CD4-positive, alpha-beta T cell (primary cell): ENCODE measurements around the gene PIP5K1B. TPM values are rescaled to one million over a fixed set of nuclear protein-coding genes. Genes with fewer than 3 reads are reported as not detected.

Experiments
- ATAC-seq: fragments of 200-7000 bp; cut with Tn5 transposase; one replicate; pipeline ENCODE4 v1.10.0; 2022; ENCODE audit warnings: mild to moderate bottlenecking; ENCODE audit not compliant: poor library complexity
- CTCF ChIA-PET: fragments of 350-600 bp; sonication (Branson Sonifier 250); formaldehyde crosslinking; loops from one replicate; lab custom pipeline; 2021; ENCODE audit warnings: antibody characterized with exemption, inconsistent platforms; lab: Charles Lee
- POLR2A ChIA-PET: fragments of 350-600 bp; sonication (Branson Sonifier 250); formaldehyde crosslinking; loops from one replicate; lab custom pipeline; 2021; ENCODE audit warnings: antibody characterized with exemption, inconsistent platforms; lab: Charles Lee
- DNase-seq, 14 experiments: peaks; one replicate each; pipeline ENCODE4 v3.0.0-alpha.2; 2013 to 2020; ENCODE audit warnings: mixed read lengths in 2 of 14
- H3K27ac ChIP-seq, 2 donors: one replicate each; pipeline versions ENCODE4 v1.5.1 to v1.7.0; 2013; ENCODE audit warnings: low read length in 2 of 2, low read depth in 1 of 2, mild to moderate bottlenecking in 1 of 2
- H3K27me3 ChIP-seq, 2 experiments: 1 replicate in 1 of 2; 2 replicates in 1 of 2; pipeline versions ENCODE4 v1.6.1 to v1.7.0; 2013; ENCODE audit warnings: low read length in 2 of 2, control low read depth in 1 of 2, mild to moderate bottlenecking in 1 of 2, moderate library complexity in 1 of 2; ENCODE audit not compliant: insufficient read depth in 2 of 2, control insufficient read depth in 1 of 2
- H3K36me3 ChIP-seq: one replicate; pipeline ENCODE4 v1.6.1; 2013; ENCODE audit warnings: low read length, control low read depth; ENCODE audit not compliant: insufficient read depth
- H3K4me1 ChIP-seq: one replicate; pipeline ENCODE4 v1.6.1; 2013; ENCODE audit warnings: low read length, control low read depth; ENCODE audit not compliant: insufficient read depth
- H3K4me3 ChIP-seq: one replicate; pipeline ENCODE4 v1.5.1; 2013; ENCODE audit warnings: mild to moderate bottlenecking, low read length, moderate library complexity
- H3K9me3 ChIP-seq, 2 experiments: 1 replicate in 1 of 2; 2 replicates in 1 of 2; pipeline versions ENCODE4 v1.6.1 to v1.7.0; 2013; ENCODE audit warnings: low read length in 2 of 2, mild to moderate bottlenecking in 2 of 2, control low read depth in 1 of 2, moderate library complexity in 1 of 2; ENCODE audit not compliant: control insufficient read depth in 1 of 2, insufficient read depth in 1 of 2
- H3K27ac Mint-ChIP-seq: one replicate; pipeline ENCODE4 v1.8.0; 2020; ENCODE audit warnings: mixed read lengths
- H3K27me3 Mint-ChIP-seq: one replicate; pipeline ENCODE4 v1.8.0; 2021; ENCODE audit warnings: mixed read lengths
- H3K36me3 Mint-ChIP-seq: one replicate; pipeline ENCODE4 v1.8.0; 2021; ENCODE audit warnings: low read depth, mixed read lengths
- H3K4me1 Mint-ChIP-seq: one replicate; pipeline ENCODE4 v1.8.0; 2021; ENCODE audit warnings: low read depth, mixed read lengths
- H3K4me3 Mint-ChIP-seq: one replicate; pipeline ENCODE4 v1.8.0; 2020; ENCODE audit warnings: mild to moderate bottlenecking, mixed read lengths
- H3K9me3 Mint-ChIP-seq: one replicate; pipeline ENCODE4 v1.8.0; 2020; ENCODE audit warnings: mixed read lengths
- CTCF ChIP-seq: fragments of 200-600 bp; IDR thresholded peaks from one replicate; pipeline ENCODE4 v1.8.0; 2022; ENCODE audit warnings: antibody characterized with exemption, mild to moderate bottlenecking
- intact Hi-C, 2 experiments: fragments of 100-400 bp; cut with DNase I in 1 of 2; cut with micrococcal nuclease in 1 of 2; formaldehyde crosslinking; loops; one replicate each; pipeline versions ENCODE4 v1.15.1 to v1.9.0; 2023 to 2025; cut with DNase I, micrococcal nuclease
- total RNA-seq, 174 experiments: library from RNA in 2 of 174; stranded (reverse) in 2 of 174; gene quantifications; one replicate each; pipeline ENCODE4 v1.2.3 and lab custom pipeline; 2021 to 2026

The PIP5K1B gene
- total RNA-seq, 2 experiments from 2014 or later, result not detected

- no peaks in the 10 kb centered on the region for H3K9me3 Mint-ChIP-seq
- no peaks in the 10 kb centered on the region for H3K36me3 ChIP-seq
- TF ChIP-seq CTCF, result no peak
- no peak overlapping the region for H3K4me3 ChIP-seq
- H3K27me3 Mint-ChIP-seq, result peaks cover 54% of the 10 kb centered on the region
- H3K4me1 Mint-ChIP-seq, result no peaks in the 10 kb centered on the region
- no peak overlapping the region for H3K27ac ChIP-seq
- peaks cover 2 to 6% of the 10 kb centered on the region in 2 experiments for H3K27me3 ChIP-seq
- no peaks in the 10 kb centered on the region for H3K4me1 ChIP-seq
- no peaks in the 10 kb centered on the region for H3K36me3 Mint-ChIP-seq
- no peak overlapping the region for H3K4me3 Mint-ChIP-seq
- H3K27ac Mint-ChIP-seq, result no peak overlapping the region
- H3K9me3 ChIP-seq, result peaks cover 0 to 4% of the 10 kb centered on the region in 2 experiments
- ChIA-PET CTCF (no interaction called here), POLR2A (no interaction called here)
- intact Hi-C loops, result no loop called here
- no peak for ATAC-seq
- no peak for DNase-seq
These were observed 10.1 kb downstream of the PIP5K1B start for GRCh38 chr9:68715181-68715456.

GRCh38 chr9:68717552-68718443, 12.8 kb downstream of the PIP5K1B start:
- H3K36me3 ChIP-seq, result no peaks in the 10 kb centered on the region
- no peaks in the 10 kb centered on the region for H3K4me1 Mint-ChIP-seq

DNA sequence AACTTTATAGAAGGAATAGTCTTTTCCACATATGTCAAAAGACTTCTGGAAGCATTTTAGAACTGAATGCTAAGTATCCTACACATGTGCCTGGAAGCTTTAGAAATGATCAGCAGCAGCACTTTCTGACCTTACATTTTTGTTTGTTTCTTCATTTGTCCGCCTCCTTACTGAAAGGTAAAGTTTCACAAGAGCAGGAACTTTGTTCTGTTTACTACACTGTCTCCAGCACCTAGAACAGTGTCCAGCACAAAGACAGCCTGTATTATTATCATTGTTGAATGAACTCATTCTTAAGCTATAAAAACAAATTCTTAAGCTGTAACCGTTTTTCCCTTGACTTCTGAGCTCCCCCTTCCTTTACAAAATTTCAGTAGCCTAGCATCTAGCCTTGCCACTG, 14.8 kb downstream of the PIP5K1B start:
- Mint-ChIP-seq H3K4me3 (no peak overlapping the region), H3K36me3 (no peaks in the 10 kb centered on the region), H3K27ac (no peak overlapping the region), H3K27me3 (peaks cover 27% of the 10 kb centered on the region), H3K4me1 (no peaks in the 10 kb centered on the region), H3K9me3 (no peaks in the 10 kb centered on the region)
- no peak for TF ChIP-seq CTCF
- H3K27ac ChIP-seq, result no peak overlapping the region
- no peak overlapping the region for H3K4me3 ChIP-seq
- POLR2A ChIA-PET, result no interaction called here
- no peak for DNase-seq
- no peak for ATAC-seq
- H3K9me3 ChIP-seq, result peaks cover 0 to 4% of the 10 kb centered on the region in 2 experiments
- no peaks in the 10 kb centered on the region for H3K4me1 ChIP-seq
- H3K36me3 ChIP-seq, result no peaks in the 10 kb centered on the region
- CTCF ChIA-PET, result interaction anchor here (1.1 kb wide), 1 partner anchor 9 kb away, joined by 3 read pairs; no protein-coding TSS in a partner anchor
- intact Hi-C loops, result no loop called here
- peaks cover 0 to 6% of the 10 kb centered on the region in 2 experiments for H3K27me3 ChIP-seq

More at GRCh38 chr9:68717552-68718443, 12.8 kb downstream of the PIP5K1B start:
- Histone ChIP-seq H3K27me3 (peaks cover 0 to 6% of the 10 kb centered on the region in 2 experiments), H3K4me1 (no peaks in the 10 kb centered on the region), H3K9me3 (peaks cover 0 to 4% of the 10 kb centered on the region in 2 experiments), H3K4me3 (no peak overlapping the region), H3K27ac (no peak overlapping the region)
- H3K9me3 Mint-ChIP-seq, result no peaks in the 10 kb centered on the region
- H3K27ac Mint-ChIP-seq, result no peak overlapping the region
- ChIA-PET CTCF (no interaction called here), POLR2A (no interaction called here)
- TF ChIP-seq CTCF, result no peak
- peaks cover 35% of the 10 kb centered on the region for H3K27me3 Mint-ChIP-seq
- DNase-seq (no peak), ATAC-seq (no peak)
- no peaks in the 10 kb centered on the region for H3K36me3 Mint-ChIP-seq
- intact Hi-C loops, result no loop called here
- no peak overlapping the region for H3K4me3 Mint-ChIP-seq
